ENCODE results near the gene ATP5MK.

The ATP5MK gene

GRCh38 chr10:103396789-103397087, 463 bp upstream of the ATP5MK start:
- Histone ChIP-seq H3K27ac (ENCODE audit: low read length) (peak overlapping the region; percentile 75), H3K4me1 (ENCODE audit: insufficient read depth, low read length) (peaks cover 52% of the 10 kb centered on the region), H2AFZ (ENCODE audit: low read depth, low read length) (peak overlapping the region; percentile 90), H4K20me1 (ENCODE audit: insufficient read depth, low read length) (no peaks in the 10 kb centered on the region; the same call in 1 of the 2 replicates), H3K9me3 (ENCODE audit: insufficient read depth, low read length, severe bottlenecking) (no peaks in the 10 kb centered on the region), H3K27me3 (ENCODE audit: insufficient read depth, low read length, poor library complexity) (no peaks in the 10 kb centered on the region), H3K4me3 (ENCODE audit: low read depth in 1 of 2, low read length in 2 of 2) (peak overlapping the region; percentile 80 to 87), H3K79me2 (ENCODE audit: insufficient read depth, low read length) (peaks cover 76% of the 10 kb centered on the region), H3K36me3 (ENCODE audit: insufficient read depth, low read length) (peaks cover 48% of the 10 kb centered on the region), H3K4me2 (ENCODE audit: insufficient read depth, low read length) (peak overlapping the region; percentile 90), H3K9ac (ENCODE audit: low read depth, low read length) (peak overlapping the region; percentile 77)
- no peak for TF ChIP-seq EZH2 (IDR thresholded peaks at IDR 0.05; ENCODE audit: borderline replicate concordance, low read depth, low read length, severe bottlenecking)
- TF ChIP-seq CTCF (IDR thresholded peaks at IDR 0.05; ENCODE audit: borderline replicate concordance, extremely low read depth, low read length, poor library complexity, severe bottlenecking): no peak
- no peak for DNase-seq
- no peak for ATAC-seq (ENCODE audit: insufficient read depth, low read depth)

GRCh38 chr10:103395754-103396066, 565 bp downstream of the ATP5MK start:
- Histone ChIP-seq H3K4me1 (ENCODE audit: insufficient read depth, low read length) (peaks cover 52% of the 10 kb centered on the region), H3K27me3 (ENCODE audit: insufficient read depth, low read length, poor library complexity) (no peaks in the 10 kb centered on the region), H2AFZ (ENCODE audit: low read depth, low read length) (peak overlapping the region; percentile 80), H4K20me1 (ENCODE audit: insufficient read depth, low read length) (no peaks in the 10 kb centered on the region; the same call in 1 of the 2 replicates), H3K4me2 (ENCODE audit: insufficient read depth, low read length) (peak overlapping the region; percentile 90), H3K27ac (ENCODE audit: low read length) (peak overlapping the region; percentile 78), H3K4me3 (ENCODE audit: low read depth in 1 of 2, low read length in 2 of 2) (peak overlapping the region; percentile 80 to 87), H3K79me2 (ENCODE audit: insufficient read depth, low read length) (peaks cover 77% of the 10 kb centered on the region), H3K9ac (ENCODE audit: low read depth, low read length) (peak overlapping the region; percentile 77), H3K36me3 (ENCODE audit: insufficient read depth, low read length) (peaks cover 49% of the 10 kb centered on the region), H3K9me3 (ENCODE audit: insufficient read depth, low read length, severe bottlenecking) (no peaks in the 10 kb centered on the region)
- TF ChIP-seq EZH2 (IDR thresholded peaks at IDR 0.05; ENCODE audit: borderline replicate concordance, low read depth, low read length, severe bottlenecking): no peak
- no peak for TF ChIP-seq CTCF (IDR thresholded peaks at IDR 0.05; ENCODE audit: borderline replicate concordance, extremely low read depth, low read length, poor library complexity, severe bottlenecking)
- DNase-seq: peak; percentile 19
- no peak for ATAC-seq (ENCODE audit: insufficient read depth, low read depth)

- peaks cover 76% of the 10 kb centered on the region for H3K79me2 ChIP-seq (ENCODE audit: insufficient read depth, low read length)
- H2AFZ ChIP-seq (ENCODE audit: low read depth, low read length): no peak overlapping the region
- no peak for ATAC-seq (ENCODE audit: insufficient read depth, low read depth)
- no peak overlapping the region for H3K27ac ChIP-seq (ENCODE audit: low read length)
- no peaks in the 10 kb centered on the region; the same call in 1 of the 2 replicates for H4K20me1 ChIP-seq (ENCODE audit: insufficient read depth, low read length)
- TF ChIP-seq CTCF (IDR thresholded peaks at IDR 0.05; ENCODE audit: borderline replicate concordance, extremely low read depth, low read length, poor library complexity, severe bottlenecking): no peak
- no peak for TF ChIP-seq EZH2 (IDR thresholded peaks at IDR 0.05; ENCODE audit: borderline replicate concordance, low read depth, low read length, severe bottlenecking)
- peaks cover 47% of the 10 kb centered on the region for H3K4me1 ChIP-seq (ENCODE audit: insufficient read depth, low read length)
- H3K9ac ChIP-seq (ENCODE audit: low read depth, low read length): no peak overlapping the region
- H3K4me3 ChIP-seq (ENCODE audit: low read depth in 1 of 2, low read length in 2 of 2): peak overlapping the region in 1 of 2 experiments; percentile 24; a peak in 1 of 4 replicates
- H3K36me3 ChIP-seq (ENCODE audit: insufficient read depth, low read length): peaks cover 49% of the 10 kb centered on the region
- DNase-seq: no peak
- H3K27me3 ChIP-seq (ENCODE audit: insufficient read depth, low read length, poor library complexity): no peaks in the 10 kb centered on the region
- peak overlapping the region; percentile 90; the same call in 1 of the 2 replicates for H3K4me2 ChIP-seq (ENCODE audit: insufficient read depth, low read length)
- H3K9me3 ChIP-seq (ENCODE audit: insufficient read depth, low read length, severe bottlenecking): no peaks in the 10 kb centered on the region
These were observed 2.1 kb downstream of the ATP5MK start for GRCh38 chr10:103394180-103394579.

GRCh38 chr10:103382769-103383168, 13.5 kb downstream of the ATP5MK start:
- DNase-seq: no peak
- TF ChIP-seq CTCF (IDR thresholded peaks at IDR 0.05; ENCODE audit: borderline replicate concordance, extremely low read depth, low read length, poor library complexity, severe bottlenecking): no peak
- no peak for TF ChIP-seq EZH2 (IDR thresholded peaks at IDR 0.05; ENCODE audit: borderline replicate concordance, low read depth, low read length, severe bottlenecking)
- H3K9ac ChIP-seq (ENCODE audit: low read depth, low read length): no peak overlapping the region
- H3K27me3 ChIP-seq (ENCODE audit: insufficient read depth, low read length, poor library complexity): no peaks in the 10 kb centered on the region
- no peak for ATAC-seq (ENCODE audit: insufficient read depth, low read depth)
- no peak overlapping the region for H3K4me3 ChIP-seq (ENCODE audit: low read depth in 1 of 2, low read length in 2 of 2)
- no peak overlapping the region for H3K27ac ChIP-seq (ENCODE audit: low read length)
- H2AFZ ChIP-seq (ENCODE audit: low read depth, low read length): no peak overlapping the region
- no peaks in the 10 kb centered on the region for H3K4me1 ChIP-seq (ENCODE audit: insufficient read depth, low read length)
- H4K20me1 ChIP-seq (ENCODE audit: insufficient read depth, low read length): no peaks in the 10 kb centered on the region
- H3K79me2 ChIP-seq (ENCODE audit: insufficient read depth, low read length): no peaks in the 10 kb centered on the region; the same call in 1 of the 2 replicates
- no peak overlapping the region for H3K4me2 ChIP-seq (ENCODE audit: insufficient read depth, low read length)
- peaks cover 81% of the 10 kb centered on the region for H3K36me3 ChIP-seq (ENCODE audit: insufficient read depth, low read length)
- H3K9me3 ChIP-seq (ENCODE audit: insufficient read depth, low read length, severe bottlenecking): no peaks in the 10 kb centered on the region

Data from DND-41 (cell line).